ENCODE results near the gene CSHL1.
A peak's percentile ranks its signal among the peaks of the same experiment; 100 is the strongest.
"Not testable (repeated sequence)": the region's sequence is repeated elsewhere in the genome, so short reads cannot be mapped to it uniquely, and the experiment has no call there.

Gene CSHL1

GRCh38 chr17:63931981-63932561, 21.0 kb upstream of the CSHL1 start, which contains the start of gene CD79B:
Gene CD79B, minus strand, starts transcription at chr17:63932331. Its CDS starts 70 bp downstream, at chr17:63932261.
- Mint-ChIP-seq H3K36me3 (ENCODE audit: low read depth) (peaks cover 2% of the 10 kb centered on the region), H3K9me3 (no peaks in the 10 kb centered on the region), H3K27me3 (no peaks in the 10 kb centered on the region), H3K27ac (peak within 1 kb of the TSS; percentile 88), H3K4me3 (peak within 1 kb of the TSS; percentile 92), H3K4me1 (peaks cover 31% of the 10 kb centered on the region)
- ATAC-seq (peak; percentile 62), DNase-seq (peak; percentile 69)

GRCh38 chr17:63930951-63931575, 20.0 kb upstream of the CSHL1 start:
- ATAC-seq (peak; percentile 63), DNase-seq (peak; percentile 72)
- peaks cover 29% of the 10 kb centered on the region for H3K4me1 Mint-ChIP-seq
- H3K9me3 Mint-ChIP-seq = no peaks in the 10 kb centered on the region
- peak overlapping the region; percentile 88 for H3K27ac Mint-ChIP-seq
- H3K36me3 Mint-ChIP-seq (ENCODE audit: low read depth) = peaks cover 2% of the 10 kb centered on the region
- no peaks in the 10 kb centered on the region for H3K27me3 Mint-ChIP-seq
- peak overlapping the region; percentile 92 for H3K4me3 Mint-ChIP-seq

GRCh38 chr17:63929860-63930766, 19.1 kb upstream of the CSHL1 start:
- DNase-seq = no peak
- Mint-ChIP-seq H3K9me3 (no peaks in the 10 kb centered on the region), H3K4me1 (peaks cover 27% of the 10 kb centered on the region), H3K27ac (no peak overlapping the region), H3K4me3 (peak overlapping the region; percentile 92), H3K36me3 (ENCODE audit: low read depth) (peaks cover 2% of the 10 kb centered on the region), H3K27me3 (no peaks in the 10 kb centered on the region)
- no peak for ATAC-seq

- Mint-ChIP-seq H3K4me3 (no peak overlapping the region), H3K36me3 (ENCODE audit: low read depth) (peaks cover 2% of the 10 kb centered on the region), H3K27me3 (no peaks in the 10 kb centered on the region), H3K4me1 (peaks cover 27% of the 10 kb centered on the region), H3K27ac (no peak overlapping the region), H3K9me3 (no peaks in the 10 kb centered on the region)
- no peak for ATAC-seq
- DNase-seq = no peak
Measured at GRCh38 chr17:63928966-63929695, 18.1 kb upstream of the CSHL1 start.

- Mint-ChIP-seq H3K4me1 (peaks cover 25% of the 10 kb centered on the region), H3K27me3 (no peaks in the 10 kb centered on the region), H3K4me3 (no peak overlapping the region), H3K9me3 (no peaks in the 10 kb centered on the region), H3K36me3 (ENCODE audit: low read depth) (peaks cover 2% of the 10 kb centered on the region), H3K27ac (no peak overlapping the region)
- ATAC-seq (no peak), DNase-seq (no peak)
Measured at GRCh38 chr17:63928172-63928666, 17.2 kb upstream of the CSHL1 start.

- Mint-ChIP-seq H3K9me3 (no peaks in the 10 kb centered on the region), H3K27me3 (no peaks in the 10 kb centered on the region), H3K27ac (no peak overlapping the region), H3K4me1 (peaks cover 20% of the 10 kb centered on the region), H3K4me3 (no peak overlapping the region), H3K36me3 (ENCODE audit: low read depth) (peaks cover 2% of the 10 kb centered on the region)
- no peak for DNase-seq
- no peak for ATAC-seq
Measured at GRCh38 chr17:63927464-63928171, 16.6 kb upstream of the CSHL1 start.

GRCh38 chr17:63926164-63926563, 15.1 kb upstream of the CSHL1 start:
- ATAC-seq (no peak), DNase-seq (no peak)
- Mint-ChIP-seq H3K27me3 (no peaks in the 10 kb centered on the region), H3K4me1 (peaks cover 13% of the 10 kb centered on the region), H3K27ac (no peak overlapping the region), H3K9me3 (no peaks in the 10 kb centered on the region), H3K4me3 (no peak overlapping the region), H3K36me3 (ENCODE audit: low read depth) (peaks cover 2% of the 10 kb centered on the region)

GRCh38 chr17:63925615-63926014, 14.6 kb upstream of the CSHL1 start:
- Mint-ChIP-seq H3K4me1 (peaks cover 10% of the 10 kb centered on the region), H3K4me3 (no peak overlapping the region), H3K9me3 (no peaks in the 10 kb centered on the region), H3K27me3 (no peaks in the 10 kb centered on the region), H3K27ac (peak overlapping the region; percentile 35), H3K36me3 (ENCODE audit: low read depth) (peaks cover 2% of the 10 kb centered on the region)
- no peak for DNase-seq
- ATAC-seq = no peak

- not testable (repeated sequence) for H3K36me3 Mint-ChIP-seq (ENCODE audit: low read depth); H3K4me3 Mint-ChIP-seq; DNase-seq; H3K27ac Mint-ChIP-seq; H3K27me3 Mint-ChIP-seq; H3K9me3 Mint-ChIP-seq; ATAC-seq
- peaks cover 18% of the 10 kb centered on the region for H3K4me1 Mint-ChIP-seq
Measured at GRCh38 chr17:63922402-63922801, 11.3 kb upstream of the CSHL1 start.

GRCh38 chr17:63920779-63921178, 9.7 kb upstream of the CSHL1 start:
- ATAC-seq; DNase-seq; H3K9me3 Mint-ChIP-seq; H3K4me3 Mint-ChIP-seq; H3K27me3 Mint-ChIP-seq; H3K36me3 Mint-ChIP-seq (ENCODE audit: low read depth); H3K27ac Mint-ChIP-seq: not testable (repeated sequence)
- peaks cover 18% of the 10 kb centered on the region for H3K4me1 Mint-ChIP-seq

- not testable (repeated sequence) for ATAC-seq; DNase-seq; H3K27me3 Mint-ChIP-seq; H3K4me3 Mint-ChIP-seq; H3K9me3 Mint-ChIP-seq; H3K36me3 Mint-ChIP-seq (ENCODE audit: low read depth); H3K27ac Mint-ChIP-seq
- peaks cover 18% of the 10 kb centered on the region for H3K4me1 Mint-ChIP-seq
Measured at GRCh38 chr17:63920050-63920449, 9.0 kb upstream of the CSHL1 start.

- H3K36me3 Mint-ChIP-seq (ENCODE audit: low read depth) = no peaks in the 10 kb centered on the region
- peaks cover 19% of the 10 kb centered on the region for H3K4me1 Mint-ChIP-seq
- H3K27ac Mint-ChIP-seq = no peak overlapping the region
- ATAC-seq (peak; percentile 88), DNase-seq (peak; percentile 76)
- H3K9me3 Mint-ChIP-seq = no peaks in the 10 kb centered on the region
- no peaks in the 10 kb centered on the region for H3K27me3 Mint-ChIP-seq
- no peak overlapping the region for H3K4me3 Mint-ChIP-seq
Measured at GRCh38 chr17:63919311-63919723, 8.3 kb upstream of the CSHL1 start.

GRCh38 chr17:63918789-63919305, 7.8 kb upstream of the CSHL1 start, which contains the start of gene GH1:
Gene GH1, minus strand, starts transcription at chr17:63918839. Its CDS starts 63 bp downstream, at chr17:63918776.
- ATAC-seq; H3K36me3 Mint-ChIP-seq (ENCODE audit: low read depth); H3K4me3 Mint-ChIP-seq; H3K27me3 Mint-ChIP-seq; H3K9me3 Mint-ChIP-seq; H3K27ac Mint-ChIP-seq; DNase-seq: not testable (repeated sequence)
- peaks cover 19% of the 10 kb centered on the region for H3K4me1 Mint-ChIP-seq

Data from activated naive CD8-positive, alpha-beta T cell treated with anti-CD3 and anti-CD28 coated beads, Interleukin-2, amount 50 U/mL, for 24 hours (primary cell).